ENCODE results near the gene FAM222B. TPM values are rescaled to one million over a fixed set of nuclear protein-coding genes. Genes with fewer than 3 reads are reported as not detected.

The FAM222B gene
- total RNA-seq, 2 donors from 2014 or later: 28.9 to 33.0 TPM

DNA sequence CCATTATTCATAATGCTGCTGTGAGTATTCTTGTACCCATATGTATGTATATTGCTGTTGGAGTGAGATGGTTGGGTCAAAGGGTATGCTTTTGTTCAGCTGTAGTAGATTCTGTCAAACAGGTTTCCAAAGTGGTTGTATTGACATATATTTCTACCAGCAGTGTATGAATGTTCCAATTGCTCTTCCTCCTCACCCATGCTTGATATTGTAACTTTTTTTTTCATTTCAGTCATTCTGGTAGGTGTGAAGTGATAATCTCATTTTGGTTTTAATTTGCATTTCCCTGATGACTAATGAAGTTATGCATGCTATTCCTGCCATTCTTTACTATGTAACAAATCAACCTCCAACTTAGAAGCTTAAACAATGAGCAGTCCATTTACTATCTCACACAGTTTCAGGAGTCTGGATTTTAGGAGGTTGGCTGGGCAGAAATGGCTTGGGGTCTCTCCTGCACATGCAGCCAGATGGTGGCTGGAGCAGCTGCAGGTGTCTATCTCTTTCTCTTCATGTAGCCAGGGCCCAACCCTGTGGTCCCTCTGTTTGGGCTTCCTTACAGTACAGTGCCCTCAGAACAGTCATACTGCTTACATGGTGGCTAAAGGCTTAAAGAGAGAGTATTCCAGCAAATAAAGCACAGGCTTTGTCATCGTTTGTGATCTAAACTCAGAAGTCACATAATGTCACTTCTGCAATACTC, 33.4 kb upstream of the FAM222B start:
- intact Hi-C loops (cut with DNase I, micrococcal nuclease): no loop called here
- ATAC-seq (no peak), DNase-seq (no peak)

DNA sequence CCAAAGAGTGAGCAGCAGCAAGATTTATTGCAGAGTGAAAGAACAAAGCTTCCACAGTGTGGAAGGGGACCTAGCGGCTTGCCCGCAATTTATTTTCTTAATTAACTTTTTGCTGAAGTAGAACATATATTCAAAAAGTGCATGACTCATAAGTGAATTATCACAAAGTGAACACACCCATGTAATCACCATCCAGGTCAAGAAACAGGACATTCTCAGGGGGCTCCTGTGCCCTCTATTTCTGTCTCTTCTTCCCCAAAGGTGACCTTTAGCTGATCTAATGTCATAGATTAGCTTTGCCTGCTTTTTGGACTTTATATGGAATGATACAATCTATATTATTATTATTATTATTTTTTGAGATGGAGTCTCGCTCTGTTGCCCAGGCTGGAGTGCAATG, 32.2 kb upstream of the FAM222B start:
- intact Hi-C loops (cut with DNase I, micrococcal nuclease): no loop called here
- DNase-seq: no peak
- ATAC-seq: no peak

DNA sequence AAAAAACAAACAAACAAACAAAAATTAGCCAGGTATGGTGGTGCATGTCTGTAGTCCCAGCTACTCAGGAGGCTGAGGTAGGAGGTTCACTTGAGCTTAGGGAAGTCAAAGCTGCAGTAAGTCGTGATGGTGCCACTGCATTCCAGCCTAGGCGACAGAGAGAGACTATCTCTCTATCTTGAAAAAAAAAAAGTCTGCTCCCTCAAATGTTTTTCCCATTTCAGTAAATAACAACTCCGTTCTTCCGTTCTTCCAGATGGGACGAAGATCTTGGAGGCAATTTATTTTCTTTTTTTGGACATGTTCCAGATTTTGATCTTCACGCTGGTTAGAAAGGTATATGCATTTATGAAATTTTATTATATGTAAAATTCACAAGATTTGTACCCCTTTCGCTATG, 31.2 kb upstream of the FAM222B start:
- intact Hi-C loops (cut with DNase I, micrococcal nuclease): no loop called here
- DNase-seq: no peak
- ATAC-seq: no peak

DNA sequence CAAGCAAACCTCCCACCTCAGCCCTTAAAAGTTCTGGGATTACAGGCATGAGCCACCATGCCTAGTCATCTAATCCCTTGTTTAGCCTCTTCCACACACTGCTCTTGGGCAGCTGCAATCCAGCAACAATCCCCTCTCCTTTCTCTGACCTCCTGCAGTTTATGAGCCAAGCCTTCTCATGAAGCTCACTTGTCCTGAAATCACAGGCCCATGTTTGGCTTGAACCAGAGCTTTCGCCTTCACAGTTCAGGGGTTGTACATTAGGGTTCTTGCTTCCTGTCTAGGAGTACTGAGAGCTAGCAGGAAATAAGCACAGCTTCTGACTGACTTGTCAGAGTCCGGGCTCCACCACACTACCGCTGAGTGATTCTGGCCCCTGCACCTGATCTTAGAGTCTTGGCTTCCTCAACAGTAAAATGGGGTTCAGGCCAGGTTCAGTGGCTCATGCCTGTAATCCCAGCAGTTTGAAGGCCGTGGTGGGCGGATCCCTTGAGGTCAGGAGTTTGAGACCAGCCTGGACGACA, 28.5 kb upstream of the FAM222B start:
- DNase-seq: no peak
- intact Hi-C loops (cut with DNase I, micrococcal nuclease): no loop called here
- ATAC-seq: no peak

DNA sequence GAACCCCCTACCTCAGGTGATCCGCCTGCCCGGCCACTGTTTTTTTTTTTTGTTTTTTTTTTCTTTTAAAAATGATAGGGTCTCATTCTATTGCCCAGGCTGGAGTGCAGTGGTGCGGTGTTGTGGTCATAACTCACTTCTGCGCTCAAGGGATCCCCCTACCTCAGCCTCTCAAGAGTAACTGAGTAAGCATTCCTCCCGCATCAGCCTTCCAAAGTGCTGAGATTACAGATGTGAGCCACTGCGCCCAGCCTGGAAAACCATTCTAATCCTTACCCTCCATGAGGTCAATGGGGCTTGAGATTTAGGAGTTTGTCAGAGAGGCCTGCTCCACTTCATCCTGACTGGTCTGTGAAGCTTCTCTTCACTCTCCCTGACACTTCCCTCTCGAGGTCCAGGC, 24.7 kb upstream of the FAM222B start:
- ATAC-seq (no peak), DNase-seq (no peak)
- intact Hi-C loops (cut with DNase I, micrococcal nuclease): no loop called here

DNA sequence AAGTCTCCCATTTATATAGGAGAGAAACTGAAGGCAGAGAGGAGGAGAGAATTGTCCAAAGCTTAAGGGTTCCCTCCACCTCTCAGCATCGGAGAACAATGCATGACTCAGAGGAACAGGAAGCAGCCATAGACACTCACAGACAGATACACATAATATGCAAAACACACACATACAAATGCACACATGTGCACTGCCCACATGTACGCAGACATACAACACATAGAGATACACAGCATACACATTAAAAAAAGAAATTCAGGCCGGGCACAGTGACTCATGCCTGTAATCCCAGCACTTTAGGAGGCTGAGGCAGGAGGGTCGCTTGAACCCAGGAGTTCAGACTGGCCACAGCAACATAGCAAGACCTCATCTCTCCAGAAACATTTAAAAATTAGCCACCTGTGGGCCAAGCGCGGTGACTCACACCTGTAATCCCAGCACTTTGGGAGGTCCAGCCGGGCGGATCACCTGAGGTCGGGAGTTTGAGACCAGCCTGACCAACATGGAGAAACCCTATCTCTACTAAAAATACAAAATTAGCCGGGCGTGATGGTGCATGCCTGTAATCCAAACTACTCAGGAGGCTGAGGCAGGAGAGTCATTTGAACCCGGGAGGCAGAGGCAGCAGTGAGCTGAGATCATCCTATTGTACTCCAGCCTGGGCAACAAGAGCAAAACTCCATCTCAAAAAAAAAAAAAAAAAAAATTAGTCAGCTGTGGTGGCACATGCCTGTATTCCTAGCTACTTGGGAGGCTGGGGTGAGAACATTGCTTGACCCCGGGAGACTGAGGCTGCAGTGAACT, 23.6 kb upstream of the FAM222B start:
- peak; percentile 47 for ATAC-seq
- intact Hi-C loops (cut with DNase I, micrococcal nuclease): no loop called here
- no peak for DNase-seq

DNA sequence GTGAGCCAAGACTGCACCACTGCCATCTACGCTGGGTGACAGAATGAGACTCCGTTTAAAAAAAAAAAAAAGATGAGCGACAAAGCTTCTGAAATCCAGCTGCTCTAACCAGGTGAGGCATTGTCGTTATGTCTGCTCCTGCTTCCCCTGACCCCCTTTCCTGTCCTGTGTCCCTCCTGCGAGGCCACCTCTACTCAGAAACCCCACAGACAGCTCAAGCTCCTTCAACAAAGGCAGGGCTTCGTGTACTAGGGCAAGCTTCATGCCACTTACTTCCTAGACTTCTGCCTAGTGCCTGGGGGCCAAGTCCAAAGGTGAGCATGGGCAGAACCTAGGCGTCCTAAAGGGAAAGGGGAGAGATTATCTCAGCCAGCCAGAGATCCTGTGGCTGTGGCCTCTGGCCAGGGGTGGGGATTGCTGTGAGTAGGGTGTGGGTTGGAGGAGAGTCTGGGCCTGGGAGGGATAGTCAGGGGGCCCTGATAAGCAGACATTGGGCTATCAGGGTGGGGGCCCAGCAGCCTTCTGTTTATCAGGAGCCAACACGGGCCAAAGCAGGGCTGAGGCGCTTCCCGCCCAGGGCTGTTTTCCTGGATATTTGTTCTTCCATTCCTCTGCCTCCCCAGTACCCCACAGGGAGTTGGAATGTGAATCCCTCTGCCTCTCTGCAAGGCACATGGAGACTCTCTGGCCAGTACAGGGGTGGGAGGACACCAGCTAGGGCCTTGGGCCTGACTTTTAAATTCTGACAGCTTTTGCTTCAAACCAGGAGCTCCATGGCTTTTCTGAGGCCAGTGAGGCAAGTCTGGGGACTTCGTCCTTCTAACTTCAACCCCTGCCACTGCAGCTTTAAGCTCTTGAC, 22.6 kb upstream of the FAM222B start:
- ATAC-seq (peak; percentile 95), DNase-seq (peak; percentile 74 to 79)
- intact Hi-C loops (cut with DNase I, micrococcal nuclease): no loop called here

DNA sequence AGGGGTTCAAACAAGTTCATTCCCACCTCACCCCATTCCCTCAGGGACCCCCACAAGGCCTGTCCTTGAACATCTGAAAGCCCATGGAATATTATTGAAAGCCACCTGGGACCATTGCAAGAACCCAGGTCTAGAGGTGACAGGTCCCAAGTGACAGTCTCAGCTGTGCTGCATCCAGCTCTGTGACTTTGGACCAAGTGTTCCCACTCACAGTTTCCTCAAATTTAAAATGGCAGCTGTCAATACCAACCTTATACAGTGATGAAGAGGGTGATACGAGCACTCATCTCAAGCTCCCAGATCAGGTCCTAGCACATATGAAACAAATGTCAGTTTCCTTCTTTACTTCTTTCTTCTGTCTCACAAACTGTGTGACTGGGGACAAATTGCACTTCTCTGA, 21.4 kb upstream of the FAM222B start:
- no peak for ATAC-seq
- DNase-seq: no peak
- intact Hi-C loops (cut with DNase I, micrococcal nuclease): no loop called here

DNA sequence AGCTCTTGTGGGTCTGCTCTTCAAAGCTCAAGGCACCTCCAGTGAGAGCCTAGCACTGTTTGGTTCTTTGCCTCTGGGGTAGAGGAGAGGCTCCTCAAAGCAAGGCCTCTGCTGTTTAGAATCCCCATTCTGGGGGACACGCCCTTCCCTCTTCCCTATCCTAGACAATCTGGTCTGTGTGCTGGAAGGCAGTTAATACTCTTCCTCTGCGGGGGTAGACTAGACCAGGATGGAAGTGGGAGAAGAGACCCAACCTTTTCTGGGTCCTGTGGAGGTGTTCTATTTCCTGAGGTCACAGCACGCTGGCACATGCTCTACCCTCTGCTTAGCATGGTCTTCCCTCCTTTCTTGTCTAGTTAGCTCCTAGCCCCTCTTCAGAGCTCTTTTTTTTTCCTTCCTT, 20.0 kb upstream of the FAM222B start:
- DNase-seq: no peak
- intact Hi-C loops (cut with DNase I, micrococcal nuclease): no loop called here
- no peak for ATAC-seq

DNA sequence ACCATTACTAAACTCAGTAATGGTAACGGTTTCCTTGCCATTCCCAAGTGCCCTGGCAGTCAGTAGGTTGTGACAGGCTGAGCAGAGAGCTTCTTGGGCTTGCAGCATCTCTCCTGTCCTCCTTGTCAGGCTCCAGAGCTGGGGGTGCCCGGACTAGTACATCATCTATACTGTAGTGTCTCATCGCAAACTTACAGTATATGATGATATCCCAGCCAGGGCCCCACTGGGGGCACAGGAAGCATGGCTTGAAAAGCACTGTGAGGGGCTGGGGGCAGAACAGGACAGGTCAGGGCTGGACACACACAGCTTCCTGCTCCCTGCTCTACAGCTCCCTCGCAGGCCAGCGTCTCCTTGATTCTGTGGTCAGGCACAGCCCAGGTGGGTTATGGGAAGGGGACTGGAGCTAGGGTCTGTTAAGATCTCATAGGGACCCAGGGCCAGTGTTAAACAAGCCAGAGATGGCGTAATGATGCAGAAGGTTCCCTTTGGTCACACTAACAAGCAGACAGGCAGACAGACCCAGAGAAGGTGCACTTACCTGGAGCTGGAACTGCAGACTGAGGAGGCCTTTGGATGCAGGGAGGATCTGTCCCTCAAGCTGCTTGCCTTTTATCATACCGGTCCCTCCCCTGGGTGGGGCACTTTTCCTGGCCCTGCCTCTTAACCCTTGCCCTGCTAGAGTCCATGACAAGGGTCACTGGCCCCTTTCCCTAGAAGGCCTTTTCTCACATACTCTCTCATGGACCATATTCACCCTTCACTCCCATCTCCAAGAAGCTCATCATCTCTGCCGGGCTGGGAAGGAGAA, 19.0 kb upstream of the FAM222B start:
- intact Hi-C loops (cut with DNase I, micrococcal nuclease): no loop called here
- DNase-seq (no peak), ATAC-seq (peak; percentile 33)

DNA sequence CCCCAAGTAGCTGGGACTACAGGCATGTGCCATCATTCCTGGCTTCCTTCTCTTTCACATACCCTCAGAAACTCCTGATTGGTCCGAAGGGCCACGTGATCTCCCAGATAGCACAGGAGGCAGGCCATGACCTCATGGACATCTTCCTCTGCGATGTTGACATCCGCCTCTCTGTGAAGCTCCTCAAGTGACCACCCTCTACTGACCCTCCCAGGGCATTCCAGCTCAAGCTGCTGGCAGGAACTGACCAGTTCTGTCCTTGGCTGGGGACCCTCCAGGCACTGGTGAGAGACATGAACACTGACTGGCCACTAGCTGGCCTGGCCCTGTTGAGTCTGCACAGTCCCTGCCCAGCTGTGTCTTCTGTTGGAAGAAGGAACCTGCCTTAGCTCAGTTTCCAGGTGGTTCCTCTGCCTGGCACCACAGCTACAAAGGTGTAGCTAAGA, 17.8 kb upstream of the FAM222B start:
- intact Hi-C loops (cut with DNase I, micrococcal nuclease): no loop called here
- DNase-seq (no peak), ATAC-seq (no peak)

DNA sequence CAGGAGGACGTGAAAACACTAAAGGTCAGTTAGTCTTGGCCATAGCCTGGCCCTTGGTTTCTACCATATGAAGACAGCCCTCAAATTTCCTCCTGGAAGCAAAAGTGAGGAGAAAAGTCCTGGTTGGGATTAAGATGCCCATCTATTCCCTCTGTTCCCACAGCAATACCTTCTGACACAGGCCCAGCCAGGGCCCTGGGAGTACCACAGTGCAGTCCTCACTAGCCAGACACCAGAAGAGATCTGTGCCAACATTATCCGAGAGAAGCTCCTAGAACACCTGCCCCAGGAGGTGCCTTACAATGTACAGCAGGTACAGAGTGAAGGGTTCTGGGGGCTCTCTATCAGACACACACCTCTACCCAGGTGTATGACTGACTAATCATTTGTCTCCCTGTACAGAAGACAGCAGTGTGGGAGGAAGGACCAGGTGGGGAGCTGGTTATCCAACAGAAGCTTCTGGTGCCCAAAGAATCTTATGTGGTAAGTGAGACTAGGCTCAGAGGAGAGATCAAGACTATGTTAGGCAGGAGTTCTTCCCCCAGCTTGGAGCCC, 16.3 kb upstream of the FAM222B start:
- DNase-seq (no peak), ATAC-seq (no peak)
- intact Hi-C loops (cut with DNase I, micrococcal nuclease): no loop called here

DNA sequence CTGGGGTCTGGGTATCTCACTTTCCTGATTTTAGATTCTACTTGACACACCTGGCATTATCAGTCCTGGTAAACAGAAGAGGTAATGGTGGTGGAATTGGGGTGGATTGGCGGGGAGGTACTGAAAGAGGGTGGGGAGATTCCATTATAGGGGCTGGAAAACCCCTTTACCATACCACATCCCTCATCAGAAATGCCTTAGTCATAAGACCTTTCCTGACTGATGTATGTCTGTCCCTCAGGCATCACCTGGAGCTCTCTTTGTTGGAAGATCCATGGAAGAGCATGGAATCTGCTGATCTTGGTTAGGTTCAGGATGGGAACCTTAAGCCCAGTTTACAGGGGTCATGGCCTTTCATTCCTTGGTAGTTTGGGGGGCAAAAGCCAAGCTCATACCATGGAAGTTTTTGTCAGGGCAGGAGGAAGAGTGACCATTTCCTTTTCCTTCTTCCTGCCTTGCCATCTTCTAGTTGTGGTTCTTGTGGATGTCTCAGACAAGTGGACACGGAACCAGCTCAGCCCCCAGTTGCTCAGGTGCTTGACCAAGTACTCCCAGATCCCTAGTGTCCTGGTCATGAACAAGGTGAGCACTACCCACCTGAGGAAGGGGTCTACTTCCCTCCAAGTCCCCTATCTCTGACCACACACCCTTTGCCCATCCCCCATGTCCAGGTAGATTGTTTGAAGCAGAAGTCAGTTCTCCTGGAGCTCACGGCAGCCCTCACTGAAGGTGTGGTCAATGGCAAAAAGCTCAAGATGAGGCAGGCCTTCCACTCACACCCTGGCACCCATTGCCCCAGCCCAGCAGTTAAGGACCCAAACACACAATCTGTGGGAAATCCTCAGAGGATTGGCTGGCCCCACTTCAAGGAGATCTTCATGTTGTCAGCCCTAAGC, 15.6 kb upstream of the FAM222B start:
- ATAC-seq (no peak), DNase-seq (no peak)
- intact Hi-C loops (cut with DNase I, micrococcal nuclease): no loop called here

DNA sequence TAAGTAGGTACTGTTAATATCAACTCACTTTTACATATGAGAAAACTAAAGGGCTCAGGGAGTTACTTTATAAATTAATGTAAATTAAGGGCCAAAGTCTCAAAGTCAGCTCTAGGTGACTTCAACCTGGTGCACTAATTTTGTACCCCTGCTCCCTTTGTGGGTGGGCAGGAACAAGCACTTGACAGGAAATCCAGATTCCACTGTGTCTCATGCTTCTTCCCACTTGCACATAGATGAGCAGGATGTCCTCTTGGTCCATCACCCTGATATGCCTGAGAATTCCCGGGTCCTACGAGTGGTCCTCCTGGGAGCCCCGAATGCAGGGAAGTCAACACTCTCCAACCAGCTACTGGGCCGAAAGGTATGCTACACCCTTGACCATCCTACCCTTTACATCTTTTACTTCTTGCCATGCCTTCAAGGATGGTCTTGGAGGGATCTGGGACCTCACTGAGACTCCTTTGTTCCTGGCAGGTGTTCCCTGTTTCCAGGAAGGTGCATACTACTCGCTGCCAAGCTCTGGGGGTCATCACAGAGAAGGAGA, 13.5 kb upstream of the FAM222B start:
- ATAC-seq (no peak), DNase-seq (no peak)
- intact Hi-C loops (cut with DNase I, micrococcal nuclease): no loop called here

DNA sequence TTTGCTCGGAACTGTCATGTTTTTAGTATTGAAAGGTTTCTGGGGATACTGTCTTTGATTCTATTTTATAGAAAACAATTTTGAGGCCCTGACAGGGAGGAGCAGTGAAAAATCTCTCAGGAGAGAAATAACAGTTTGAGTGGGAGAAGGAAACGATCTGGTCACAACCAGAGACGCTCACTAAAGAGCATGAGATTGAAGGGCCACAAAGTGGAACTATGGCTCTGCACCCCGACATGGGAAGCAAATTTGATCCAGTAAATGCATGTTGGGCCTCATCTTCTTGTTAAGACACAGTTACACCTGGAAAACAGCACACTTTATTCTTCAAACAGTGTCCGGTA, 12.7 kb upstream of the FAM222B start:
- no peak for ATAC-seq

DNA sequence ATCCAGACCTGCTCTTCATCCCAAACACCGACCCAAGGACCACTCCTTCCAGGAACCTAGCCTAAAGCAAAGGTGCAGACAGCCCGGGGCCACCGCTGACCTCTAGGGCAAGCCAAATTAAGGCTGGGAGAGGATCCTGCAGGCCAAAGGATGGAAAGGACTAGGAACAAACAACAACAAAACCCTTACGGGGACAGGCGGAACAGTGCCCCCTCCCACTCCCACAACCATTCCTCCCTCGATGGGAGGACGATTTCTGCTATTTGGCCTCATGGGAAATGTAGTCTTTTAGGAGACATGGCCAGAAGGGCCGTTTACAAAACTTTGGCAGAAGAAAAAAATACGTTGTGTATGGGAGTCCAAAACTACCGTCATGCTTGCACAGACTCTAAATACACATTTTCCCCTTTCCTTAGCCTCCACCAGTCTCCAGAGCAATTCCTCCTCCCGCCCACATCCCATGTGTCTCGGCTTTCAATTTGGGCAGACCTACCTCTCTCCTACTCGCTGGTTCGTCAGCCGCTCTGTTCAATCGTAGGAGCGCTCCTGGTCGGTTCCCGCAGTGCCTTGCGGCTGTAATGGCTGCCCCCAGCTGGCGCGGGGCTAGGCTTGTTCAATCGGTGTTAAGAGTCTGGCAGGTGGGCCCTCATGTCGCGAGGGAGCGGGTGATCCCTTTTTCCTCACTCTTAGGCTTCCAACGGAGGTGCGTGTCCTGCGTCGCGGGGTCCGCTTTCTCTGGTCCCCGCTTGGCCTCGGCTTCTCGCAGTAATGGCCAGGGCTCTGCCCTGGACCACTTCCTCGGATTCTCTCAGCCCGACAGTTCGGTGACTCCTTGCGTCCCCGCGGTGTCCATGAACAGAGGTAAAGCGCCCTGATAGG, 12.1 kb upstream of the FAM222B start, which contains the start of gene ERAL1:
TSS of gene ERAL1 (plus strand) at position 560 of the 879 bp plus-strand sequence. CDS start at position 579, 19 bp downstream.
- peak; percentile 86 to 87 for DNase-seq
- intact Hi-C loops (cut with DNase I, micrococcal nuclease): no loop called here
- ATAC-seq: peak; percentile 99

More for the DNA sequence above, 12.7 kb upstream of the FAM222B start:
- no peak for DNase-seq
- intact Hi-C loops (cut with DNase I, micrococcal nuclease): no loop called here
